SK-N-SH (cell line): ENCODE measurements around the gene CACNA1F. TPM values are rescaled to one million over a fixed set of nuclear protein-coding genes. Genes with fewer than 3 reads are reported as not detected.

ENCODE experiments used
- CTCF ChIA-PET: fragments of 300-600, 350-600 bp; formaldehyde crosslinking; extraction: SDS; loops from one replicate; lab custom pipeline; 2021; lab: Yijun Ruan, JAX
- POLR2A ChIA-PET: fragments of 350-600 bp; sonication (Branson Sonifier 250); formaldehyde crosslinking; extraction: SDS; loops from one replicate; lab custom pipeline; 2020; ENCODE audit warnings: antibody characterized with exemption, inconsistent platforms; lab: Yijun Ruan, JAX
- DNase-seq: peaks from one replicate; pipeline ENCODE4 v3.0.0; 2012
- H2AFZ ChIP-seq: fragments of 200-600 bp; sonication (generic); 2 replicates; pipeline ENCODE4 v1.8.1; 2016; ENCODE audit warnings: antibody characterized with exemption, mild to moderate bottlenecking, low read depth
- H3F3A ChIP-seq: fragments of 200-600 bp; sonication (generic); replicated peaks from 2 replicates; pipeline ENCODE3; 2016; ENCODE audit warnings: antibody characterized with exemption, mild to moderate bottlenecking; ENCODE audit not compliant: insufficient read depth
- H3K27ac ChIP-seq, 2 experiments: fragments of 200-500 bp in 1 of 2; fragments of 200-600 bp in 1 of 2; sonication (Bioruptor generic) in 1 of 2; sonication (generic), shearing (Covaris generic) in 1 of 2; 2 replicates each; pipeline versions ENCODE4 v1.5.1 to v1.6.1; 2014 to 2016; ENCODE audit warnings: low read depth in 2 of 2, inconsistent platforms in 1 of 2, low read length in 1 of 2, mild to moderate bottlenecking in 1 of 2, mixed read lengths in 1 of 2
- H3K27me3 ChIP-seq: fragments of 200-600 bp; sonication (generic), shearing (Covaris generic); 2 replicates; pipeline ENCODE4 v1.6.1; 2016; ENCODE audit warnings: mixed run types; ENCODE audit not compliant: insufficient read depth
- H3K36me3 ChIP-seq, 2 experiments: fragments of 200-500 bp in 1 of 2; fragments of 200-600 bp in 1 of 2; sonication (Bioruptor generic) in 1 of 2; sonication (generic) in 1 of 2; replicated peaks in 1 of 2; 2 replicates each; pipeline versions ENCODE3 to v1.5.1; 2014 to 2016; ENCODE audit warnings: low read length in 1 of 2, mild to moderate bottlenecking in 1 of 2; ENCODE audit not compliant: insufficient read depth in 2 of 2, control insufficient read depth in 1 of 2
- H3K4me1 ChIP-seq, 2 experiments: fragments of 200-500 bp in 1 of 2; fragments of 200-600 bp in 1 of 2; sonication (Bioruptor generic) in 1 of 2; sonication (generic), shearing (Covaris generic) in 1 of 2; 2 replicates each; pipeline versions ENCODE4 v1.5.1 to v1.6.1; 2014 to 2016; ENCODE audit warnings: low read depth in 1 of 2, low read length in 1 of 2, mixed run types in 1 of 2; ENCODE audit not compliant: insufficient read depth in 2 of 2, control insufficient read depth in 1 of 2
- H3K4me2 ChIP-seq: fragments of 200-600 bp; sonication (generic), shearing (Covaris generic); 2 replicates; pipeline ENCODE4 v1.6.1; 2017; ENCODE audit warnings: mixed run types
- H3K4me3 ChIP-seq, 2 experiments: fragments of 200-500 bp in 1 of 2; fragments of 200-600 bp in 1 of 2; sonication (Bioruptor generic) in 1 of 2; sonication (generic), shearing (Covaris generic) in 1 of 2; 2 replicates each; pipeline versions ENCODE4 v1.5.1 to v1.8.1; 2014 to 2016; ENCODE audit warnings: low read depth in 2 of 2, inconsistent platforms in 1 of 2, low read length in 1 of 2, mild to moderate bottlenecking in 1 of 2, mixed read lengths in 1 of 2, moderate library complexity in 1 of 2
- H3K79me2 ChIP-seq: fragments of 200-600 bp; sonication (generic); 2 replicates; pipeline ENCODE4 v1.8.1; 2017; ENCODE audit warnings: mild to moderate bottlenecking; ENCODE audit not compliant: insufficient read depth
- H3K9ac ChIP-seq: fragments of 200-600 bp; sonication (generic); 2 replicates; pipeline ENCODE4 v1.6.1; 2017; ENCODE audit warnings: mixed run types
- H3K9me2 ChIP-seq: fragments of 200-600 bp; sonication (generic); 2 replicates; pipeline ENCODE4 v1.6.1; 2017; ENCODE audit warnings: mixed run types
- H3K9me3 ChIP-seq: fragments of 200-600 bp; sonication (generic); 2 replicates; pipeline ENCODE4 v1.6.1; 2017; ENCODE audit warnings: mixed run types, mild to moderate bottlenecking, moderate library complexity
- H4K20me1 ChIP-seq: fragments of 200-600 bp; sonication (generic); 2 replicates; pipeline ENCODE4 v1.6.1; 2017; ENCODE audit warnings: mild to moderate bottlenecking, mixed run types; ENCODE audit not compliant: insufficient read depth
- CHD2 ChIP-seq: fragments of 150-350 bp; IDR thresholded peaks from 2 replicates; pipeline ENCODE4 v1.6.1; 2018; ENCODE audit warnings: low read length; ENCODE audit not compliant: partially characterized antibody
- EP300 ChIP-seq, 2 experiments: IDR thresholded peaks; 2 replicates each; pipeline versions ENCODE4 v1.4.0 to v1.6.1; 2012; ENCODE audit warnings: borderline replicate concordance in 1 of 2, low read depth in 1 of 2, low read length in 1 of 2
- EZH2phosphoT487 ChIP-seq: fragments of 200-600 bp; sonication (generic); IDR thresholded peaks from 2 replicates; pipeline ENCODE4 v1.6.1; 2017; ENCODE audit warnings: low read depth, mixed run types, mild to moderate bottlenecking, antibody characterized with exemption, moderate library complexity, borderline replicate concordance
- FOSL2 ChIP-seq: IDR thresholded peaks from 2 replicates; pipeline ENCODE4 v1.4.0; 2012; ENCODE audit warnings: low read depth, mild to moderate bottlenecking, moderate library complexity, borderline replicate concordance
- FOXM1 ChIP-seq: IDR thresholded peaks from 2 replicates; pipeline ENCODE4 v1.4.0; 2012; ENCODE audit warnings: low read depth, mild to moderate bottlenecking
- NFIC ChIP-seq: IDR thresholded peaks from 2 replicates; pipeline ENCODE4 v1.4.0; 2012; ENCODE audit warnings: borderline replicate concordance
- PBX3 ChIP-seq: IDR thresholded peaks from 2 replicates; pipeline ENCODE4; 2012
- SMC3 ChIP-seq: IDR thresholded peaks from 2 replicates; pipeline ENCODE4 v1.6.1; 2012; ENCODE audit warnings: low read depth, low read length, improper control_type of control experiment
- TAF1 ChIP-seq: IDR thresholded peaks from 2 replicates; pipeline ENCODE4 v1.6.1; 2012; ENCODE audit warnings: low read depth, mild to moderate bottlenecking, low read length, moderate library complexity, borderline replicate concordance
- YY1 ChIP-seq: IDR thresholded peaks from 2 replicates; pipeline ENCODE4 v1.4.0; 2012; ENCODE audit warnings: low read depth, mild to moderate bottlenecking
- WGBS: methylation state at CpG from one replicate; pipeline ENCODE4 v1.1.6; 2017; ENCODE audit warnings: low lambda C conversion rate; 5-methylcytosine and 5-hydroxymethylcytosine counted together
- polyA plus RNA-seq, 3 experiments: library from polyadenylated mRNA; depleted of rRNA; stranded (reverse); fragments of >200 nt; gene quantifications; 2 replicates each; pipeline ENCODE4 v1.2.3, GENCODE V29; 2012

CACNA1F gene
- polyA plus RNA-seq, 1 of the 3 experiments (the other 2 are of a cell fraction): not detected

DNA sequence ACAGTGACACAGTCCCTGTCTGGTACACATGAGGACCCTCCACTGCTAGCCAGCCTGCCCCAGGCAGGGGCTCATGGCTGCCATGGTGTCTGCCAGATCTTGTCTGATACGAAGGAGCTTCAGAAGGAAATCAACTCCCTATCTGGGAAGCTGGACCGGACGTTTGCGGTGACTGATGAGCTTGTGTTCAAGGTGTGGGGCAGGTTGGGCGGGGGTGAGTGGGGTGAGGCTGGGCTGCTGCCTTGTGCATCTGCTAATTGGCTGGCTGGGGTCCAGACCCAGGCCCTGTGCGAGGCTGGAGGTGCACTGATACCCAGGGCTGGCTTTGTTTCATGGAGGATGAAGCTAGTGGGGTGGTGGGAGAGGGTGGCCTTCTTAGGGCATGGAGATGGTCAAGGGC lies 15.9 kb upstream of the CACNA1F start:
- Histone ChIP-seq H3K9me3 (no peaks in the 10 kb centered on the region), H3K27me3 (no peaks in the 10 kb centered on the region), H4K20me1 (no peaks in the 10 kb centered on the region), H3K4me1 (no peaks in the 10 kb centered on the region; a peak in 1 of 4 replicates), H3F3A (no peaks in the 10 kb centered on the region), H3K9me2 (no peaks in the 10 kb centered on the region), H3K9ac (no peak overlapping the region), H2AFZ (no peak overlapping the region), H3K36me3 (no peaks in the 10 kb centered on the region), H3K79me2 (no peaks in the 10 kb centered on the region), H3K27ac (no peak overlapping the region), H3K4me3 (no peak overlapping the region), H3K4me2 (no peak overlapping the region)
- TF ChIP-seq NFIC (no peak), FOSL2 (no peak), FOXM1 (no peak), CHD2 (no peak), SMC3 (no peak), YY1 (no peak), PBX3 (no peak), EZH2phosphoT487 (no peak)
- ChIA-PET POLR2A (no interaction called here), CTCF (interaction anchor here (1.4 kb wide), 1 partner anchor 57 kb away, joined by 3 read pairs; no protein-coding TSS in a partner anchor)
- no peak for DNase-seq
- WGBS: 84% methylated on average over 5 of the region's 6 CpGs

DNA sequence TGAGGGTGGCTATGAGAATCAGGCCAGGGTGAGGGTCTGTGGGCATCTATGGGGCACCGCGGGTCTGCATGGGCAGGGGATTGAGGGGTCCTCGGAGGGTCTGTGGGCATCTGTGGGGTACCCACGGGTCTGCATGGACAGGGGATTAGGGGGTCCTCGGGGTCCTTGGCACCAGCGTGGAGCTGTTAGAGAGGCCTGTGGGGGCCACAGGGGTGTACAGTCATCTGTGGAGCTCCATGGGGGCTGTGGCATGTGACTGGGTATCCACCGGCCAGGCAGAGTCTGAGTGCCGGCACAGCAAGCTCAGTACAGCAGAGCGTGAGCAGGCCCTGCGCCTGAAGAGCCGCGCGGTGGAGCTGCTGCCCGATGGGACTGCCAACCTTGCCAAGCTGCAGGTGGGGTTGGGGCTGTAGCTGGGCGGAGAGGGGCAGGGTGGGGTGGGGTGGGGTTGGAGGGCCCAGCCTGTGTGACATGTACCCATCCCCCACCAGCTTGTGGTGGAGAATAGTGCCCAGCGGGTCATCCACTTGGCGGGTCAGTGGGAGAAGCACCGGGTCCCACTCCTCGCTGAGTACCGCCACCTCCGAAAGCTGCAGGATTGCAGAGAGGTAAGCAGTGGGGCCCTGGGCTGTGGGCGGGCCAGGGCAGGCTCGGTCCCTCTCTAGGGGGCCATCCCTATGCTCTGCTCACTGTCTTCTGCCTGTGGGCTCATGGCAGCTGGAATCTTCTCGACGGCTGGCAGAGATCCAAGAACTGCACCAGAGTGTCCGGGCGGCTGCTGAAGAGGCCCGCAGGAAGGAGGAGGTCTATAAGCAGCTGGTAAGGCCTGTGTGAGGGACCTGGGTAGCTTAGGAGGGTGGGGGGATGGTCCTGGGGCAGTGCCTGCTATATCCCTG lies 15.0 kb upstream of the CACNA1F start:
- Histone ChIP-seq H3K27me3 (no peaks in the 10 kb centered on the region; the same call in 1 of the 2 replicates), H3K4me3 (no peak overlapping the region), H3K79me2 (no peaks in the 10 kb centered on the region), H3F3A (no peaks in the 10 kb centered on the region), H3K36me3 (no peaks in the 10 kb centered on the region), H4K20me1 (no peaks in the 10 kb centered on the region), H3K27ac (no peak overlapping the region), H2AFZ (no peak overlapping the region), H3K9me2 (no peaks in the 10 kb centered on the region), H3K9ac (no peak overlapping the region), H3K4me1 (no peaks in the 10 kb centered on the region; a peak in 1 of 4 replicates), H3K4me2 (no peak overlapping the region), H3K9me3 (no peaks in the 10 kb centered on the region)
- WGBS: 56% methylated on average over 16 of the region's 28 CpGs
- ChIA-PET CTCF (interaction anchor here (0.5 kb wide), 1 partner anchor 674 kb away, joined by 3 read pairs; the partner anchor contains the start of gene RBM3), POLR2A (interaction anchor here (0.5 to 1.2 kb wide), 2 partner anchors 8 to 32 kb away, joined by 3 to 4 read pairs; no protein-coding TSS in a partner anchor)
- peak; percentile 55 for DNase-seq
- TF ChIP-seq TAF1 (no peak), EP300 (IDR thresholded peaks at IDR 0.05; ENCODE audit: borderline replicate concordance in 1 of 2, low read depth in 1 of 2, low read length in 1 of 2) (no peak)
